NCI-H526 (cell line): ENCODE results near the gene BAG3.
A peak's percentile ranks its signal among the peaks of the same experiment; 100 is the strongest.
"Not testable (repeated sequence)": the region's sequence is repeated elsewhere in the genome, so short reads cannot be mapped to it uniquely, and the experiment has no call there.

ENCODE experiments used
- DNase-seq, 2 experiments: peaks; one replicate each; lab custom pipeline; 2025; lab: John Stamatoyannopoulos, UW

Gene BAG3

DNA sequence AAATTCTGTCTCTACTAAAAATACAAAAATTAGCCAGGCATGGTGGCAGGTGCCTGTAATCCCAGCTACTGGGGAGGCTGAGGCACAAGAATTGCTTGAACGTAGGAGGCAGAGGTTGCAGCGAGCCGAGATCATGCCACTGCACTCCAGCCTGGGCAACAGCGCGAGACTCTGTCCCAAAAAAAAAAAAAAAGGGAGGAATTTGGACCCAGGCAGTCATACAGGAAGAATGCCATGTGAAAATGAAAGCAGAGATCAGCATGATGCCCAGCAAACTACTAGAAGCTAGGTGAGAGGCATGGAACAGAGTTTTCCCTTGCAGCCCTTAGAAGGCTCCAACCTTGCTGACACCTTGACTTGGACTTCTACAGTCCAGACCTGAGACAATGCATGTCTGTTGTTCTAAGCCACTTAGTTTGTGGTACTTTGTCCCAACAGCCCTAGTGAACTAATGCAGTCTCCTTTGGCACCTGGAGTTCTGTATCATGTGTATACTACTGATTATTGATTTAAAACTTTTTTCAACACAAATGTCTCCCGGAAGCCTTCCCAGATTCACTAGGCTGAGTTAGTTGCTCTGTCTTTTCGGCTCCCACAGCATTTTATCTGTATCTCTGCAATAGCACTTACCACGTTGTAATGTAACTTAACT lies 10.2 kb upstream of the BAG3 start:
- no peak for DNase-seq

DNA sequence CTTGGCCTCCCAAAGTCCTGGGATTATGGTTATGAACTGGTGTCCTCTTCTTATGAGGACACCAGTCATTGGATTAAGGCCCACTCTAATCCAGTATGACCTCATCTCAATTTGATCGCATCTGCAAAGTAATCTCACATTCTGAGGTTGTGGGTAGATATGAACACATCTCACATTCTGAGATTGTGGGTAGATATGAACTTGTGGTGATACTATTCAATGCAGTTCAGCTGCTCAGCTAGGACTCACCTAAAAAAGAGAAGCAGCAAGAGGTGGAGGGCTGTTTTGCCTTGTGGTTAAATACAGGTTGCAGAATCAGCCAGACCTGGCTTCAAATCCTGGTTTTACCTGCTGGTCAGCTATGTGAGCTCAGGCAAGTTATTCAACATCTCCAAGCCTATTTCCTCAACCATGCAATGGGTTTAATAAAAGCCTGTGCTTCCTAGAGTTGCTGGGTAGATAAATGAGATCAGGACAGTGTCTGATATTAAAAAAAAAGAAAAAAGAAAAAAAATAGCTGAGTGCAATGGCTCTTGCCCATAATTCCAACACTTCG lies 8.5 kb upstream of the BAG3 start:
- DNase-seq: no peak

DNA sequence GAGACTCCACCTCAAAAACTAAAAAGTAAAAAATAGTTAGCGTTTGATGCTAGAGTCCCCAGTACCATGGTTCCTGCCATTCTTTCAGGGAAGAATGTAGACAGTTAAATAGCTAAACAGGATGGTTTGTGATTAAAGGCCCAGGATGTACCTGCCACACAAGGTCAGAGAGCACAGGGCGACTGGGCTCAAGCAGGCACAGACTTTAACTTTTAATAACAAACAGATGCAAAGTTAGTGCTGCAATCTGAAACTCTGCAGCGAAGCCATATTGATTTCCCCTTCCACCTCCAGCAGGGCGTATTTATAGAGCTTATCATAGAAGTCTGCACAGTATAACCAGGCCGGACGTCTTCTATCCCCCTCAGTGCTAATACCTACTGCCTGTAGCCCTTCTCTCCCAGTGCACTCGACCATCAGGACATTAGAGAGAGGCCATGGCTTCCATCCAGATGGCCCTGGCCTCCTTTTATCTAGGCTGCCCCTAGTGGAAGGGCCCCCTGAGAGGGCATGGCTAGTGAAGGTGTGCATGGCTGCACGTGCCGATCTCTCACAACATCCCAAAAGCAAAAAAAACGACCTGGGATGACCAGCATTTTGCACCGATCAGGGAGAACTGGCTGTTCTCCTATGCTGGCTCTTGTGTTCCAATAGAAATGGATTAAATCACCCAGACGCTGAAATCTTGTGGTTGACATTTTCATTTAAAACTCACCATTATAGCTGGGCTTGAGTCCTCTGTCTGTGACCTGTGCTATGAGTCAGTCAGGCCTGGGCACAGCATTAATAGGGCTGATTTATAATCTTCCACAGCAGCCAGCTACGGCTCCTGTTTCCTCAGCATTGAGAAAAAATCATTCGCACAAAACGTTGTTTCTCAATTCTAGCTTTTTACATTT lies 7.6 kb upstream of the BAG3 start:
- DNase-seq: no peak

DNA sequence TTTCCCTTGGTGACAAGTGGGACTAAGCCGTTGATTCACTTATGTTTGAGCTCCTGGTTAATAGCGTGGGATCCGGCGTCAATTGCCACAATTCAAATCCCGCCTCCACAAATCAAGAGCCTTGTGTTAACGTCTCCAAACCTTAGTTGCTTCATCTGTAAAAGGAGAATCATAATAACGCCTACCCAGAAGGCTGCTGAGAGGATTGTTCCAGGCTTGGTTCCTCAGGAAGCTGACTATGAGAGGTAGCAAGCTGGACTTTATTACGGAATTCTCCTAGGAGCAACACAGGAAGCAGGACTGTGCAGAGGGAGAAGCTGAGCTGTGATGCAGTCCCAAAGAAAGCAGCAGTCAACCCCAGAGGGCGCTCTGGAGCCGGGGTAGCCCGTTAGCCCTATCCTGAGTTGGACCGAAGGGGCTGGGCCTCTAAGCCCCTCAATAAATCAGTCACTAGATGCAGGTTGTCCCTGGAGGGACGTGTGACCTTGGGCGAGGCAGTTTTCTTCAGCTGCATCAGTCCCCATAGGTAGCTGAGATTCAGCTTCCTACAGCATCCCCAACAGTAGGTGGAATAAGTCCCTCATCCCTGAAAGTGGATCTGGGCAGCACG lies 6.9 kb upstream of the BAG3 start:
- no peak for DNase-seq

DNA sequence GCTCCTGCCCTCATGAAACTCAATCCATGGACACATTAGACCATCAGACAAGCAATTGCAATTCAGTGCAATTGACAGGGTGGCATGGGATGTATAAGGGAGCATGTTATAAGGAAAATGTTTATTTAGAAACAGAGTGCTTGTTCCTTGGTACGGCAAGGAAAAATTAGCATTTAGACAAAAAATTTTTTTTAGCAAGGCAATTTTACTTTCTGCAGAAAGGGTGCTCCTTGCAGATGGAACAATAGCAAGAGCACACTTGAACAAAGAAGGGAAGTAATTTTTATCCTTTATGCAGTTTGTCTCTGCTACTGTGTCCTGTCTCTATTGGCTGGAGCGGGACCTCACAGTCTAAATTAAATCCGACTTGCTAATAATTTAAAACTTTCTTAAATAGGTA lies 6.2 kb upstream of the BAG3 start:
- no peak for DNase-seq

DNA sequence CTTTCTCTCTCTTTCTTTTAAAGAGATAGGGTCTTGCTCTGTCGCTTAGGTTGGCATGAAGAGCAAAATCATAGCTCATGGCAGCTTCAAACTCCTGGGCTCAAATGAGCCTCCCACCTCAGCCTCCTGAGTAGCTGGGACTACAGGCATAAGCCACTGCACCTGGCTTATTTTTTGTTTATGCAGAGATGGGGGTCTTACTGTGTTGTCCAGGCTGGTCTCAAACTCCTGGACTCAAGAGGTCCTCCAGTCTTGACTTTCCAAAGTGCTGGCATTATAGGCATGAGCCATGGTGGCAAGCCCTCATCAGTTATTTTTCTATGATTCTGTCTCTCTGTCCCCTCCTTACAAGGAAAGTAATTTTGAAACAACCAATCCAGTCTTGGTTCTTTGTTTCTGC lies 1.1 kb upstream of the BAG3 start:
- DNase-seq: no peak

DNA sequence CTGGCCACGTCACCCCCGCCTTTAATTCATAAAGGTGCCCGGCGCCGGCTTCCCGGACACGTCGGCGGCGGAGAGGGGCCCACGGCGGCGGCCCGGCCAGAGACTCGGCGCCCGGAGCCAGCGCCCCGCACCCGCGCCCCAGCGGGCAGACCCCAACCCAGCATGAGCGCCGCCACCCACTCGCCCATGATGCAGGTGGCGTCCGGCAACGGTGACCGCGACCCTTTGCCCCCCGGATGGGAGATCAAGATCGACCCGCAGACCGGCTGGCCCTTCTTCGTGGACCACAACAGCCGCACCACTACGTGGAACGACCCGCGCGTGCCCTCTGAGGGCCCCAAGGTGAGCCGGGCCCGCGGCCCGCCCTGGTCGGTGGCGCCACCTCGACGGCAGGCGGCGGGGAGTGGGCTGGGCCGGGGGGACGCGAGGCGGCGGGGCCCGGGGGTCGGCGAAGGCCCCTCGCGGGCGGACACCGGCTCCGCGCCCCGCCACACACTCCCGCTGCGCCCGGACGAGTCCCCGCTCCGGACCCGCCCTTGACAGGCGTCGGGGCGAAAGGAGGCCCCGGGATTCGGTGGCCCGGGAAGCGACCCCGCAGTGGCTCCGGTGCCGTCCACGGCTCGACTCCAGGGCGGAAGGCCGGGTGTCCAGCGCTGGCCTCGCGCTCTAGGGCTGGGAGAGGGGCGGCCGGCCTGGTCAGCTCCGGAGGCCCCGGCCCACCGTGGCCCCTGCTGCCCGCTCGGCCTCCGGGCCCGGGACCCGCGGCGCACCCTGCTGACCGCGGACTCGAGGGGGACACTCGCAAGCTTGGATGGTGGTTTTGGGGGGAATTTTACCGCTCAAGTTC lies 557 bp downstream of the BAG3 start:
- DNase-seq: peak in 1 of 2 experiments; percentile 33

DNA sequence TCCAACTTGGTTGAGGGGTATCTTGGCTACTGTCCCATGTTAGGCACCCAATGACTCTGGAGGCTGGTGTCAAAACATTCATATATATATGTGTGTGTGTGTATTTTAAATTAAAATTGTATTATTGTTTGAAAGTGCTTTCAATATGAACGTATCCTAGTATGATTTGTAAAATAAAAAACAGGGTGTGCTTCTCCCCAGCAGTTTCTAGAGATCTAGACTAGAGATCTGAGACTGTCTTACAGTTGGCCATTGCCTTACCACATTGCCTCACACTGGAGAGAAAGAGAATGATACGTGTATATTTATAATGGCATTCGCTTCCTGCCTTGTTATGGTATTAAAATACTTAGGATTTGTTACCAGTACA lies 1.2 kb downstream of the BAG3 start:
- DNase-seq: peak; percentile 5 to 42

DNA sequence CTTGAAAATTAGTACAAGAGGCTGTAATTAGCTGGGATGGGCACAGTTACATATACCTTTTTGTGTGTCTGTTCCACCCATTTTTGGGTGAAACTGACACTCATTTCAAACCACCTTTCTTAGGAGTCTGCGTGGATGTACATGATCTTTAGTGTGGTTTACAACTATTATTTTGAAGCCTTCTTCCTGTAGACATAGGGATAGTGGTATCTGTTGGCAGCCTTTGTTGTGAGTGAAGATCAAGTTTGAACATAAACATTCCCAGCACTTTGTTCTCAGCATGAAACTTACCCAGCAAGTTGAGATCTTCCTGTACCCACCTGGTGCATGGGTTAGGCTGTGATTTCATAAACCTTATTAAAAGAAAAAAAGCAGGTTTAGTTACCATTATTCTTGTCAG lies 2.0 kb downstream of the BAG3 start:
- no peak for DNase-seq

DNA sequence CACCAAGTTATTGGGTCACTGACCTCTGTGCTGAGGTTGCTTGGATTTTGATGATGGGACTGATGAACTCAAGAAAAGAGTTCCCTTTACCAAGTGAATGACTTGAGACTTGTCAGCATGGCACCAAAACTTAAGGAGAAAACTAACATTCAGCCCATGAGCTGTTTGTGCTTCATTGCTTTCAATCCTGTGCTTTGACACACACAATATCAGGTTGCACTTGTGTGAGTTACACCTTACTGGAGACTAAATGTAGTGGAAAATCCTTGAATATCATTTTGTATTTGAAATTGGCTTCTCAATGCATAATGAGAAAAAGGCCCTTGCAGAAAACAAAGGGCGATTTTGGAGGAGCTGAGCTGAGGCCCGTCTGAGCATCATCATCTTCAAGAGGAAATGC lies 2.7 kb downstream of the BAG3 start:
- DNase-seq: no peak

DNA sequence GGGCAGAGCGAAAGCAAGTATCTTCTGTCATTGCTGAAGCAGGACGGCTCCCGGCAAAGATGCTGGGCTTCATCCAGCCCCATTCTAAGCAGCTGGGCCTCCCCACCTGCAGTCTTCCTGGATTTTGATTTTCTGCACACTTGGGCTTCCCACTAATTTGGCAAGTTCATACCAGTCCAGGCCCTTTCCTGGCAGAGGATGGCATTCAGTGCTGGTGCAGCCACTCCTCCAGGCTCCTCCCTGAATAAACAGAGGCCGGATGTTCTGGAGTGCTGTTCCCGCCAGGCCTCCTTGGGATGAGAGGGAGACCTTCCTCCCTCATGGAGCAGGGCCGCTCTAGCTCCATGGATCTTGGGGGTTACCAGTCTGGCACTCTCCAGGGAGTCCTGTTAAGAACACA lies 3.4 kb downstream of the BAG3 start:
- DNase-seq: no peak

DNA sequence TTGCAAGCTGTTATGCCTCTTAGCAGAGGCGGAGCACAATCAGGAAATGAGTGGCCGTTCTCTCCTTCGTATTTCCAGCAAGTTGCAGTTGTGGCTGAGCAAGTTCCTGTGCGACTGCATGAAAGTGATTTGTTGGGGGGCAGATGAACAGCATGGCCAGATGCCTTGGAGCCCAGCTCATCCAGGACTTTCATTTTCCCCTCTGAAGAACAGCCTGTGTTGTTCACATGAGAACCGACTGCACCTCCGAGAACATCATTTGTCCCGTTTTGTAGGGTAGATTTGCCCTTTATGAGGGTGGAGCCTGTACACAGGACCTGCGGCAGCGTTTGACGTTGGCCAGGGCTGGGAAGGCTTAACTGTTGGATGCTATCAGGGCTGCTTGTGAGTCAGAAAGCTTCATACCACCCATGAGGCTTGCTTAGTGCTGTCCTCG lies 4.4 kb downstream of the BAG3 start:
- DNase-seq: no peak

DNA sequence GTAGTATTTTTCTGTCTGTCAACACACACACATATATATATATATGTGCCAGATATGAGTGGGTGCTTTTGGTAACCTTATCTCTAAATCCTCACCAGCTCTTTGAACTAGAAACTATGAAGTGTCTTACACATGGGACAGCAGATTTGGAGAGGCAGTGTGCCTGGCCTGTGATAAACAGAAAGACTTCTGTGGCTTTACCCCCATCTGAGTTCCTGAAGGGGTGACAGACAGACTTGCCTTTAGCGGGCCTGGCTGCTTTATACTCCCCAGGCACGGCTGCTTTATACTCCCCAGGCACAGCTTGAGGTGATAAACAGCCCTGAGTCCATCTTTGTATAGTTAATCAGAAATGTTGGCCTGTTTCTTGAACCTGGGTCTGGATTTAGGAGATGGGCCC lies 5.6 kb downstream of the BAG3 start:
- no peak for DNase-seq

DNA sequence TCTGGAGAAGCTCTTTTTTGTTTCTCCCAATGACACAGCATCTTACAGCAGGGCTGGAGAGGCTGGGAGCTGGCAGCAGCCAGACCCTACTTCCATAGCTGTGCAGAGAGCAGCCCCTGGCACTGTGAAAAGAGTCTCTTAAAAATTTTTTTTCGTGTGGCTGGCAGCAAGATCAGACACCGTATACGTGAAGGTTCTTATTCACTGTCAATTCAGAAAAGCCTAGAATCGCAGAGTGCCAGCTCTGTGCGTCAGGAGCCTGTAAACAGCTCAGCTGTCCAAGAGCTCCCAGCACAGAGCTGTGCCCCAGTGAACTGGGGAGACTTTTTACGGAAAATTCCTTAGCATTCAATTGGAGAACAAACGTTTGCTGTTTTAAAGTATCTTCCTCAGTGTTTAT lies 6.5 kb downstream of the BAG3 start:
- no peak for DNase-seq

DNA sequence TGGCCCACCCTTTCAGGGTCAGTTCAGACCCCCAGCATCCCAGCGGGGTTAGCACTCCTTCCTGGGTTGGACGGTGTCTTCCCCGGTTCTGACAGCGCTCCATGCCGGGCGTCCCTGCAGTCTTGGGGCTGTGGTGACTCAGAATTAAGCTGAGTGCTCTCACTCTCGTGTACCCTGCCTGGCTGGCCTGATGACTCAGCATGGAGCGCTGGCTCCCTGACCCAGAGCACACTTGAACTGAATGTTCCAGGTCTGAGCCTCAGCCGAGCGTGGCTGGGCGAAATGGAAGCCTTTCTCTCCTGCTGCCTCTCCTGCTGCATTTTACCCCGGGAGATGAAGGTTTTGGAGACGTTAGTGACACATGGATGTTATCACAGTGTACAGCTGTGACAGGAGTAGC lies 7.1 kb downstream of the BAG3 start:
- DNase-seq: no peak

DNA sequence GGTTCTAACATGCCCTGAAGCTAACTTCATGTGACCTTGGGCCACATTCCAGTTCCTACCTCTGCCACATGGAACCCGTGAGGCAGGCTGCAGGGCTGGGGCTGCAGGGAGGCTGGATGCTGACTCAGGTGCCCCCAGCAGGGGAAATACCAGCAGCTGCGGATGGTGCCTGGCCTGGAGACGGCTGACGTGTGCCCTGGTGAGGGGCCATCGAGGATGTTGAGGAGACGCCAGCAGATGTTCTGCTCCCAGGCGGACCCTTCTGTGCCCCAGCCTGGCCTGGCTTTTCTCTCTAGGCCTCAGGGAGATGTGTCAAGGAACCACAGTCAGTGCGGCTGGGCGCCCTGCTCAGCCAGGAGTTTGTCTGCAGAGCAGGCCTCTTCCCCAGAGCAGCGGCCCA lies 8.8 kb downstream of the BAG3 start:
- DNase-seq: no peak

DNA sequence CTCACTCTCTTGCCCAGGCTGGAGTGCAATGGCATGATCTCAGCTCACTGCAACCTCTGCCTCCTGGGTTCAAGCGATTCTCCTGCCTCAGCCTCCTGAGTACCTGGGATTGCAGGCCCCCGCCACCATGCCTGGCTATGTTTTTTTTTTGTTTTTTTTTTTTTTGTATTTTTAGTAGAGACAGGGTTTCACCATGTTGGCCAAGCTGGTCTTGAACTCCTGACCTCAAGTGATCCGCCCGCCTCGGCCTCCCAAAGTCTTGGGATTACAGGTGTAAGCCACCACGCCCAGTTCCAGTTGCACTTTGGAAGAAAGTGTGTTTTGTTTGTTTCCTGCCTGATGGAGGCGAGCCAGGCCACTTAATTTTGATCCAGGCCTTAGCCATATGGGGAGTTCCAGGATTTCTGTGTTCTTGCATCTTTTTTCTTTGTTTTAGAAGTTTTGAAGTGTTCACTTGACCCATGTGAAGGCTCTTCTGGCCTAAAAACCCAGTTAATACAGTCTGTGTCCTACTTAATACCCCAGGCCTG lies 11.0 kb downstream of the BAG3 start:
- DNase-seq: not testable (repeated sequence)

DNA sequence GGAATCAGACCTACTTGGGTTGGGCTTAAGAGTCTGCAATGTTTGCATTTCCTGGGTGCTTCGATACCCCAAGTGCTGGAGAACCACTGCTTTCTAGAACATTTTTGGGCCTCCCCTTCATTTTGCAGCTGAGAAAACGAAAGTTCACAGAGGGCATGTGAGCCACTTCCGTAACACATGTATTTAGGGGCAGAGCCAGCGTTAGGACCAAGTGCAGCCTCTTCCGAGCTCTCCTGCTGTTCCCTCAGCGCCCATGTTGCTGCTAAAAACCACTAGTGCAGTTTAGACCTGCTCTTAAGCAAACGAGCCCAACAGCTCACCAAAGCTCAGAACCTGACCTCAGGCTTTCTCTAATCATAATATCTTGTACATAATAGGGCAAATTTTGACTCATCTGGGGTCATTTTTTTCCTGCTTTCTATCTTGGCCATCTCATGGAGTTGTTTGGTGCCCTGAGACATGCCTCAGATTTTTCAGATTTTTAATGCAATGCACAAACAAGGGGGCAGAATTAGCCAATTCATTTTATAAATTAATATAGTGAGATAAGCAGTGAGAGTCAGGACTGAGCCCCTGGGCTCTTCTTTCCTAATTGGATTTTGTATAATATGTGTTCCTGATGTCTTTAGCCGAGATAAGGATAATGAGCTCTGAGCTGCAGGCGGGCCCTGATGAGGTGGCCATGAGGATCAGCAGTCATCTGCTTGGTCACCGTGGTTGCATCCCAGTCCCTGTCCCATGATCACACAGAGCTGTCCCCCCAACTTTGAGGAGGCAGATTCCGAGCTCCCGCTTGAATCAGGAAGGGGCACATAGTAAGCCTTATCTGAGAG lies 12.9 kb downstream of the BAG3 start:
- no peak for DNase-seq

DNA sequence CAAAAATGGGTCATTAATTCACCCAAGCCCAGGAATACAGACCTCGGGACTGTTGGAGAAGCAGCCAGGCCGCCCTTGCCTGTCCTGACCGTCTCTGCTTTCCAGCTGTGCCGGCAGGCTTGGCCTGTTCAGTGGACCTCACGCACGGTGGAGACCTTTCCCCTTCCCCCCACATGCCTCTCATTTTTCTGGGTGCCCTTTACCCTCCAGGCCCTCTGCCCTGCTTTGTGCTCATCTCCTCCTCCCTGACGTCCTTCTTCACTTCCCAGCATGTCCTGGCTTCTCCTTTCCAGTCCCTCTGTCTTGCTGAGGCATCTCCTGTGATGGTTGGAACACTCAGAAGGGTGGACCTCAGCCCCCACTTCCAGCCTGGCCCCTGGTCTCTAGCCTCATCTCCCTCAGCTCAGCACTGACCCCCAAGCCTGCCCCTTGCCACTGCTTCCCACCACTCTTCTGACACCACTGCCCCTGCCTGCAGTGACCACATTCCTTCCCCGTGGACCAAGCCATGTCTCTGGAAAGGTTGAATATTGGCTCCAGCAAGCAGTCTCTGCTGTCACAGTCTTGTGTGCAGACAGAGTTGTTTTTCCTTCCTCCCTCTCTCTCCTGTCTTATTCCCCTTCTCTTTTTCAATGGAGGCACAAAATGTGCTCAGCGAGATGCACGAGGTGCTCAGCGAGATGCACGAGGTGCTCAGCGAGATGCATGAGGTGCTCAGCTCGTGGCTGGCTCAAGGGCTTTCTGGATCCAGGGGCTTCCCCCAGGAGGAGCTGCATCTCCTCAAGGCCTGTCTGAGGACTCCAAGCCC lies 14.9 kb downstream of the BAG3 start:
- no peak for DNase-seq

DNA sequence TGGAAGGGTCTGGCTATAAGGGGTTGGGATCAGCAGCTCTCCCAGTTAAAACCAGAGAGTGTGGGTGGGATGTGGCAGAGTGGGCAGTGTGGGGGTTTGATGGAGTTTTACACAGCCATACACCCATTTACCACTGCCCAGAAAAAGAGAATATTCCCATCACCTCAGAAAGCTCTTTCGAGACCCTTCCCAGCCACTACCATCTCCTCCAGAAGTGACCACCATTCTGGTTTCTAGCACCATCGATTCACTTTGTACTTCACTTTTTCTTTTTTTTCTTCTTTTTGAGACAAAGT lies 15.5 kb downstream of the BAG3 start:
- DNase-seq: no peak
